Gastroesophageal sphincter (tissue), 3 donors: ENCODE results near the gene ZNF408.

Experiments
- CTCF ChIP-seq, 4 experiments: fragments of 200-600 bp in 2 of 4; fragments of 450-650 bp in 2 of 4; sonication (generic) in 1 of 4; IDR thresholded peaks; one replicate each; pipeline ENCODE4 v1.5.1; 2017 to 2019; ENCODE audit warnings: antibody characterized with exemption in 4 of 4, mild to moderate bottlenecking in 2 of 4, moderate library complexity in 2 of 4
- EP300 ChIP-seq: sonication (generic); formaldehyde crosslinking; IDR thresholded peaks from one replicate; pipeline ENCODE4 v1.6.1; 2017; ENCODE audit warnings: antibody characterized with exemption, mild to moderate bottlenecking
- POLR2A ChIP-seq, 2 donors: fragments of 450-650 bp; IDR thresholded peaks; one replicate each; pipeline ENCODE4 v1.6.1; 2017; ENCODE audit warnings: antibody characterized with exemption in 2 of 2, mild to moderate bottlenecking in 2 of 2, moderate library complexity in 1 of 2
- POLR2AphosphoS5 ChIP-seq: sonication (generic); formaldehyde crosslinking; IDR thresholded peaks from one replicate; pipeline ENCODE4 v1.6.1; 2017; ENCODE audit warnings: antibody characterized with exemption

DNA sequence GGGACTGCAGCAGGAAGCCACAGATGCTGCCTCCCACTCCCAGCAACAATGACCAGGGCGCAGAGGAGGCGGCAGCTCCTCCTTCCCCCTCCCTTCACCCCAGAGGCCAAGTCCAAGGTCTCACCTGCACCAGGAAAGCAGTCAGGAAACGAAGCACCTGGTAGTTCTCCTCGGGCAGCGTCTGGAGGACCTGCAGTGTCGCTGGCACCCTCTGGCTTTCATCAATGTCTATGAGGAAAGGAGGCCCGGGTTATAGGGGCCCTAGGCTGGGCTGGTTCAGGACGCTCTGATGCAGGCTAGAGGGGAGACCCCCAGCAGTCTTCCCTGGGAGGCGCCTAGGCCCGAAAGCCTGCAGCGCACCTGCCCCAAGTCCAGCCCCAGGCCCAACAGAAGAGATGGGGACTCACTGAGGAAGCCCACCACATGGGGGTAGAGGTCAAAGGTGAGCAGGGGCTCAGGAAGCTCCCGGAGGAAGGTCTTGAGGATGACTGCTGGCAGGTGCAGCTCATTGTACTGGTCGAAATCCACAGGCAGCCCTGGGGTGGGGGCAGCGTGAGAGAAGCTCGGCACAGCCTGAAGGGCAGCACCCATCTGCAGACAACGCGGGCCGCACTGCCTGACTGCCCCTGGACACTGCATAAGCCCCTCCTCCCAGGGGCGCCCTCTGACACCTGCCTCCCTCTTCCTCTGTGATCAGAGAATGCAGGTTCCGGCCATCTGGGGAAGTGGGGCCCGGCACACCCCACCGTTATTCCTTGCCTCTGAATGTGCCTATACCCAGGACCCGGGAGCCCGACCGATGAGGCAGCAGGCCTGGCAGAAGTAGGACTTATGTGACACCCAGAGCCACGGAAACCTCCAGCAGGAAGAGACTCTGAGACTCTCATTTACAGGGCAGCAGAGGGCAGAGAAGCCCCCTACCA is 21.3 kb upstream of the ZNF408 start:
- TF ChIP-seq CTCF (IDR thresholded peaks at IDR 0.05) (no peak), POLR2A (IDR thresholded peaks at IDR 0.05) (no peak), POLR2AphosphoS5 (no peak), EP300 (no peak)
